Peyer's patch (tissue), 4 donors: Measurements from ENCODE around the gene DOCK10.

Experiments used
- POLR2A ChIP-seq, 2 donors: fragments of 450-650 bp; IDR thresholded peaks; one replicate each; pipeline ENCODE4 v1.5.1; 2017; ENCODE audit warnings: antibody characterized with exemption in 2 of 2, mild to moderate bottlenecking in 2 of 2, moderate library complexity in 2 of 2
- TF ChIP-seq, protein P1 (sequence below), 6 experiments: fragments of 450-650 bp in 4 of 6; fragments of 200-600 bp in 2 of 6; sonication (generic) in 1 of 6; IDR thresholded peaks; one replicate each; pipeline ENCODE4 v1.5.1; 2017 to 2019; ENCODE audit warnings: antibody characterized with exemption in 6 of 6, mild to moderate bottlenecking in 3 of 6, moderate library complexity in 1 of 6

DNA sequence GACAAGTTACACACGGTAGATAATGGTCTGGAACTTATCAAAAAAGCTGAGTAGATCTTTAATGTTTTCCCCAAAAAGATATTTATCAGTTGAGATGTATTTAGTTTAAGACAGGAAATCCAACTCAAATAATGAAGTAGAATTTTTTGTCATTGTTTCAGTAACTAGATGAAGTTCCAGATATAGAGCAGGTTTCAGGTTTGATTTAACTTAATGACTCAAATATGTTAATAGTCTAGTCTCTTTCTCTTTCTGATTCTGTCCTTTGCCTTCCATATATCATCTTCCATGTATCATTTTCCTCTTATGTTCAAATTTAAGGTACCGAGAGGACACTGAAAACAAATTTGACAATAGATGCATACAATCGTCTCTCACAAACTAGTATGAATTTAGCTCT, 23.6 kb upstream of the DOCK10 start:
- TF ChIP-seq, protein P1, sequence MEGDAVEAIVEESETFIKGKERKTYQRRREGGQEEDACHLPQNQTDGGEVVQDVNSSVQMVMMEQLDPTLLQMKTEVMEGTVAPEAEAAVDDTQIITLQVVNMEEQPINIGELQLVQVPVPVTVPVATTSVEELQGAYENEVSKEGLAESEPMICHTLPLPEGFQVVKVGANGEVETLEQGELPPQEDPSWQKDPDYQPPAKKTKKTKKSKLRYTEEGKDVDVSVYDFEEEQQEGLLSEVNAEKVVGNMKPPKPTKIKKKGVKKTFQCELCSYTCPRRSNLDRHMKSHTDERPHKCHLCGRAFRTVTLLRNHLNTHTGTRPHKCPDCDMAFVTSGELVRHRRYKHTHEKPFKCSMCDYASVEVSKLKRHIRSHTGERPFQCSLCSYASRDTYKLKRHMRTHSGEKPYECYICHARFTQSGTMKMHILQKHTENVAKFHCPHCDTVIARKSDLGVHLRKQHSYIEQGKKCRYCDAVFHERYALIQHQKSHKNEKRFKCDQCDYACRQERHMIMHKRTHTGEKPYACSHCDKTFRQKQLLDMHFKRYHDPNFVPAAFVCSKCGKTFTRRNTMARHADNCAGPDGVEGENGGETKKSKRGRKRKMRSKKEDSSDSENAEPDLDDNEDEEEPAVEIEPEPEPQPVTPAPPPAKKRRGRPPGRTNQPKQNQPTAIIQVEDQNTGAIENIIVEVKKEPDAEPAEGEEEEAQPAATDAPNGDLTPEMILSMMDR (IDR thresholded peaks at IDR 0.05) = no peak
- no peak for TF ChIP-seq POLR2A (IDR thresholded peaks at IDR 0.05)
